Neuronal stem cell (in vitro differentiated cells): ENCODE measurements around the gene CHAD.

Experiments used
- DNase-seq: peaks from one replicate; pipeline ENCODE4 v3.0.0-alpha.2; 2013; ENCODE audit warnings: low spot score
- H2AFZ ChIP-seq: one replicate; pipeline ENCODE4 v1.6.1; 2013; ENCODE audit warnings: mild to moderate bottlenecking, low read length, inconsistent platforms
- H2AK5ac ChIP-seq: 2 replicates; pipeline ENCODE4 v1.6.1; 2013; ENCODE audit warnings: low read depth, mild to moderate bottlenecking, inconsistent platforms, low read length, moderate library complexity, mixed read lengths
- H2BK120ac ChIP-seq: 2 replicates; pipeline ENCODE4 v1.6.1; 2013; ENCODE audit warnings: low read depth, mild to moderate bottlenecking, inconsistent platforms, low read length, moderate library complexity, mixed read lengths
- H2BK12ac ChIP-seq: one replicate; pipeline ENCODE4 v1.6.1; 2013; ENCODE audit warnings: low read length, inconsistent platforms
- H2BK15ac ChIP-seq: 2 replicates; pipeline ENCODE4 v1.6.1; 2013; ENCODE audit warnings: mild to moderate bottlenecking, low read length, inconsistent platforms, mixed read lengths
- H2BK5ac ChIP-seq: one replicate; pipeline ENCODE4 v1.6.1; 2013; ENCODE audit warnings: inconsistent platforms, mild to moderate bottlenecking, low read length, moderate library complexity
- H3K14ac ChIP-seq: one replicate; pipeline ENCODE4 v1.6.1; 2013; ENCODE audit warnings: low read length, inconsistent platforms
- H3K18ac ChIP-seq: 2 replicates; pipeline ENCODE4 v1.6.1; 2013; ENCODE audit warnings: low read length, inconsistent platforms
- H3K23ac ChIP-seq: 2 replicates; pipeline ENCODE4 v1.6.1; 2013; ENCODE audit warnings: low read depth, mild to moderate bottlenecking, mixed read lengths, low read length, inconsistent platforms; ENCODE audit not compliant: poor library complexity
- H3K27ac ChIP-seq: replicated peaks from 3 replicates; pipeline ENCODE4 v1.5.1; 2013; ENCODE audit warnings: low read length, inconsistent platforms
- H3K27me3 ChIP-seq, 3 experiments: 2 replicates each; pipeline ENCODE4 v1.6.1; 2013; ENCODE audit warnings: low read length in 3 of 3, mild to moderate bottlenecking in 2 of 3, inconsistent platforms in 1 of 3, low read depth in 1 of 3, mixed read lengths in 1 of 3, moderate library complexity in 1 of 3; ENCODE audit not compliant: control insufficient read depth in 3 of 3, insufficient read depth in 3 of 3
- H3K36me3 ChIP-seq, 2 donors: replicated peaks in 1 of 2; 2 replicates each; pipeline ENCODE4 v1.6.1; 2013; ENCODE audit warnings: low read length in 2 of 2; ENCODE audit not compliant: control insufficient read depth in 2 of 2, insufficient read depth in 2 of 2
- H3K4ac ChIP-seq: 2 replicates; pipeline ENCODE4 v1.6.1; 2013; ENCODE audit warnings: inconsistent platforms, mild to moderate bottlenecking, low read length, moderate library complexity
- H3K4me1 ChIP-seq, 2 donors: 1 replicate in 1 of 2; 2 replicates in 1 of 2; pipeline ENCODE4 v1.6.1; 2013; ENCODE audit warnings: low read length in 2 of 2, low read depth in 1 of 2; ENCODE audit not compliant: control insufficient read depth in 2 of 2, insufficient read depth in 1 of 2
- H3K4me2 ChIP-seq: one replicate; pipeline ENCODE4 v1.6.1; 2013; ENCODE audit warnings: mild to moderate bottlenecking, low read length, inconsistent platforms; ENCODE audit not compliant: insufficient read depth, poor library complexity, severe bottlenecking
- H3K4me3 ChIP-seq, 2 donors: 2 replicates each; pipeline ENCODE4 v1.5.1; 2013; ENCODE audit warnings: low read length in 2 of 2, mild to moderate bottlenecking in 2 of 2, inconsistent platforms in 1 of 2, moderate library complexity in 1 of 2
- H3K79me1 ChIP-seq: one replicate; pipeline ENCODE4 v1.6.1; 2013; ENCODE audit warnings: low read depth, mild to moderate bottlenecking, inconsistent platforms, low read length, moderate library complexity
- H3K9ac ChIP-seq: one replicate; pipeline ENCODE4 v1.6.1; 2013; ENCODE audit warnings: mild to moderate bottlenecking, low read depth, low read length, inconsistent platforms; ENCODE audit not compliant: poor library complexity
- H3K9me3 ChIP-seq, 2 donors: replicated peaks in 1 of 2; 2 replicates each; pipeline versions ENCODE3 to v1.6.1; 2013; ENCODE audit warnings: low read length in 2 of 2, mild to moderate bottlenecking in 2 of 2, inconsistent platforms in 1 of 2, low read depth in 1 of 2, mixed read lengths in 1 of 2, moderate library complexity in 1 of 2; ENCODE audit not compliant: control insufficient read depth in 2 of 2, insufficient read depth in 1 of 2
- H4K8ac ChIP-seq: one replicate; pipeline ENCODE4 v1.6.1; 2013; ENCODE audit warnings: low read depth, mild to moderate bottlenecking, inconsistent platforms, low read length, moderate library complexity
- H4K91ac ChIP-seq: one replicate; pipeline ENCODE4 v1.6.1; 2013; ENCODE audit warnings: low read length, low read depth, mild to moderate bottlenecking, inconsistent platforms; ENCODE audit not compliant: poor library complexity
- WGBS, 2 donors: extraction: QIAGEN DNeasy Blood & Tissue Kit; methylation state at CpG; one replicate each; pipeline ENCODE4 v1.1.7; 2013; ENCODE audit warnings: missing lambda C conversion rate in 2 of 2, mixed read lengths in 1 of 2; ENCODE audit not compliant: insufficient read length in 2 of 2, insufficient replicate concordance in 1 of 2; ENCODE audit errors: extremely low coverage in 2 of 2; 5-methylcytosine and 5-hydroxymethylcytosine counted together

The CHAD gene

DNA sequence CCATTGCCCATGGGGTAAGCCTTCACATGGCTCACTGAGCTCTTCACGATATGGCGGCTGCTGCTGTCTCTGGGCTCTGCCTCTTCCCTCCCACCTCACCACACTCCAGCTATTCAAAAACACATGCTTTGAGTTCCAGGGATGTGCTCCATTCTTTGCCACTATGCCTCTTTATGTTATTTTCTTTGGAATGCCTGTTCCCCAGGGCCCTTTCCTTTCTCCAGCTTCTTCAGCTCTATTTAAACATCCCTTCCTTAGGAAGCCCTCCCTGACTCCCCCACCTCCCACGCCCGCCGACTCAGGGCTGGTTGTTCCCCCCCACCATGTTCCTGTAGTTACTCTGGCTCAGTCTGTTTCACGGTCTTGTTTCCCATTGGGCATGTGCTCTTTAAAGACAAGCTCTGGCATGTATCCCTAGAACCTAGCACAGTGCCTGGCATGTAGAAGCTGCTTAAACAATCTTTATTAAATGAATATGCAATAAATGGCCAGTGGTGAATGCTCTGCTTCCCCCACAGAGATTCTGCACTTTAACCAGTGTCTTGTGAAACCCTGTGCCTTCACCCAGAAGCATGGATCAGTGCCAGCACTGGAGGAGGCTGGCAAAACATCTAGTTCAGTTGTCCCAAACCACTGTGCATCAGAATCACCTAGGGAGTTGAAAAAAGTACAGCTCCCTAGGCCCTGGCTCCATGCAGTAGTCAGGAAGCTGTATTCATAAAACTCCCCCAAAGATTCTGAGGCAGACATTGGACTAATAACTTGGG, 46.4 kb upstream of the CHAD start:
- H2BK120ac ChIP-seq = peak overlapping the region; percentile 3
- H2BK12ac ChIP-seq = no peak overlapping the region
- H3K14ac ChIP-seq = no peak overlapping the region
- H3K4me2 ChIP-seq = no peak overlapping the region
- no peaks in the 10 kb centered on the region for H3K36me3 ChIP-seq
- no peak overlapping the region for H2BK5ac ChIP-seq
- peak; percentile 56 for DNase-seq
- no peak overlapping the region for H2AK5ac ChIP-seq
- peak overlapping the region; percentile 38 for H2AFZ ChIP-seq
- no peak overlapping the region for H3K4ac ChIP-seq
- no peak overlapping the region for H4K91ac ChIP-seq
- H2BK15ac ChIP-seq = no peak overlapping the region
- no peaks in the 10 kb centered on the region for H3K79me1 ChIP-seq
- WGBS, 2 donors = no CpG with 5 or more reads among the region's 6 CpGs
- peaks cover 0 to 23% (median 0%) of the 10 kb centered on the region in 3 experiments for H3K27me3 ChIP-seq
- H3K4me3 ChIP-seq = no peak overlapping the region
- no peak overlapping the region for H3K23ac ChIP-seq
- peaks cover 18% of the 10 kb centered on the region in 2 donors for H3K4me1 ChIP-seq
- H3K9ac ChIP-seq = no peak overlapping the region
- H3K9me3 ChIP-seq = no peaks in the 10 kb centered on the region
- H3K18ac ChIP-seq = peak overlapping the region; percentile 5
- peak overlapping the region; percentile 79 for H3K27ac ChIP-seq
- H4K8ac ChIP-seq = no peak overlapping the region

DNA sequence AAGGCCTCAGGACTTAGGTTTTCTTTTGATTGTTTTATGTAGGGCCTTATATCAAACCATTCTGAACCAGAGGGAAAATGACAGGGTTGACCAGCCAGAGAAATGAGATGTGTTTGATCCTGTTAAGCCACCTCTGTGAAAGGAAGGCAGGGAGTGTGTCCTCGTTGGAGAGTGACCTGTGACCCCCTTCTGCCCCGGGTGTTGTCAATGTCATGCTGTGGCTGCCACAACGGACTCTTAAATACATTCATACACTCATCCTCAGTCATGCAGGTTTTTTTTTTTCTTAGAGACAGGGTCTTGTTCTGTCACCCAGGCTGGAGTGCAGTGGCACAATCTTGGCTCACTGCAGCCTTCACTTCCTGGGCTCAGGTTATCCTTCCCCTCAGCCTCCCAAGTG, 45.7 kb upstream of the CHAD start:
- H3K36me3 ChIP-seq = no peaks in the 10 kb centered on the region
- H3K9ac ChIP-seq = no peak overlapping the region
- no peak overlapping the region for H2AK5ac ChIP-seq
- H2BK120ac ChIP-seq = no peak overlapping the region
- H3K18ac ChIP-seq = no peak overlapping the region
- no peak overlapping the region for H4K8ac ChIP-seq
- H3K27ac ChIP-seq = peak overlapping the region; percentile 79
- H2AFZ ChIP-seq = peak overlapping the region; percentile 38
- no peak overlapping the region for H3K14ac ChIP-seq
- H3K4me2 ChIP-seq = no peak overlapping the region
- no peak for DNase-seq
- no peak overlapping the region for H2BK12ac ChIP-seq
- no peak overlapping the region for H2BK15ac ChIP-seq
- H3K4me1 ChIP-seq = peaks cover 18% of the 10 kb centered on the region in 2 donors
- H3K4ac ChIP-seq = no peak overlapping the region
- H3K27me3 ChIP-seq = peaks cover 0 to 21% (median 0%) of the 10 kb centered on the region in 3 experiments
- H3K23ac ChIP-seq = no peak overlapping the region
- no peak overlapping the region for H2BK5ac ChIP-seq
- WGBS, 2 donors = no CpG with 5 or more reads among the region's 3 CpGs
- no peak overlapping the region for H4K91ac ChIP-seq
- H3K79me1 ChIP-seq = no peaks in the 10 kb centered on the region
- no peak overlapping the region for H3K4me3 ChIP-seq
- H3K9me3 ChIP-seq = no peaks in the 10 kb centered on the region

DNA sequence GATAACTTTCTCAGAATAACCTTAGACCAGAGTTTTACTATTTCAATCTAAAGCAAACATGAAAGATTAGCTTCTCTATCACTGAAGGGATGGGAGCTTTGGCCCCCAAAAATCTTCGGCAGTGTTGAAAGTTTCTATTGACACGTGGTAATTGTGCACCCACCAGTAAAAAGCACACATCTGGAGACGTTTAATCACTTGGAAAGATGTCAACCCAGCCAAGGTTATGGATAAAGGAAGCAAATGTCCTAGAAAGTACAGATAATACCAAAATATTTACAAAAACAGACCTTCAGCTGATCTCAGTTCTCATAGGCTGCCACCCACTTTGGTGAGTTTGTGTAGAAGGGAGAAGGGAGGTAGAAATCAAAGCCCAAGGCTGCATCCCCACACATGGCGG, 44.8 kb upstream of the CHAD start:
- Histone ChIP-seq H2AK5ac (no peak overlapping the region), H3K4me1 (peaks cover 18 to 23% of the 10 kb centered on the region in 2 donors), H3K23ac (no peak overlapping the region), H2BK15ac (no peak overlapping the region), H3K27me3 (peaks cover 0 to 22% (median 0%) of the 10 kb centered on the region in 3 experiments), H2BK5ac (no peak overlapping the region), H3K9ac (no peak overlapping the region), H3K4me3 (no peak overlapping the region), H2AFZ (no peak overlapping the region), H3K36me3 (no peaks in the 10 kb centered on the region), H2BK120ac (no peak overlapping the region), H3K4me2 (no peak overlapping the region), H4K91ac (no peak overlapping the region), H3K18ac (no peak overlapping the region), H4K8ac (no peak overlapping the region), H3K14ac (no peak overlapping the region), H3K9me3 (no peaks in the 10 kb centered on the region), H3K27ac (no peak overlapping the region), H3K4ac (no peak overlapping the region), H2BK12ac (no peak overlapping the region), H3K79me1 (no peaks in the 10 kb centered on the region)
- WGBS, 2 donors = no CpG with 5 or more reads among the region's 4 CpGs
- no peak for DNase-seq

DNA sequence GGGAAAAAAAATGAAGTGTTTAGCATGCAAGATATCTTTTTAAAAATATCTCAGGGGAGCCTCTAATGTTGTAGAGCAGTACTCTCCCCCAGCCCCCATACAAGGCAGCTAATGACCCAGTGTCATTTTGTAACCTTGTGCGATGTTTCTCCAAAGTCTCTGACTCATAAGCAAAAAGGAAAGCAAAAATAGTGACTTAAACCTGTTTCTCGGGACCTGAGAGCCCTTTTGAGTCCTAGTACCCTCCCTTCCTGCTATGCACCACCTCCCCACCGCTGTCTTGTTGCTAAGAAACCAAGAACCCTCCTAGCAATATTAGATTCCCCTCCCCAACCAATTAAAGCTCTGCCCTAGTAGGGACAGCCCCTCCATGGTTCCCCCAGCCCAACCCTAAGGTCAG, 42.4 kb upstream of the CHAD start:
- Histone ChIP-seq H3K27ac (no peak overlapping the region), H2BK12ac (no peak overlapping the region), H3K36me3 (no peaks in the 10 kb centered on the region), H3K9ac (no peak overlapping the region), H3K27me3 (peaks cover 0 to 25% (median 0%) of the 10 kb centered on the region in 3 experiments), H4K91ac (no peak overlapping the region), H3K4me2 (no peak overlapping the region), H2AFZ (peak overlapping the region; percentile 68), H3K4ac (no peak overlapping the region), H2AK5ac (no peak overlapping the region), H3K4me1 (peaks cover 18 to 27% of the 10 kb centered on the region in 2 donors), H2BK15ac (no peak overlapping the region), H3K9me3 (no peaks in the 10 kb centered on the region), H3K4me3 (no peak overlapping the region), H4K8ac (no peak overlapping the region), H2BK120ac (no peak overlapping the region), H3K14ac (no peak overlapping the region), H3K79me1 (no peaks in the 10 kb centered on the region), H2BK5ac (no peak overlapping the region), H3K18ac (no peak overlapping the region), H3K23ac (no peak overlapping the region)
- DNase-seq = no peak
- WGBS, 2 donors = no CpG with 5 or more reads among the region's 3 CpGs
